ENCODE results near the gene TGFBR3. TPM values are rescaled to one million over a fixed set of nuclear protein-coding genes. Genes with fewer than 3 reads are reported as not detected.

Gene TGFBR3
- total RNA-seq, 4 donors from 2014 or later, result 16.3 to 90.0 (median 54.7) TPM

GRCh38 chr1:91750398-91750996 lies 135.5 kb downstream of the TGFBR3 start:
- peak overlapping the region; percentile 1 to 56 (median 34) for H3K27ac ChIP-seq

GRCh38 chr1:91749788-91750231 lies 136.1 kb downstream of the TGFBR3 start:
- Histone ChIP-seq H3K9me3 (no peaks in the 10 kb centered on the region), H3K36me3 (no peaks in the 10 kb centered on the region), H3K27me3 (no peaks in the 10 kb centered on the region), H3K4me1 (no peaks in the 10 kb centered on the region), H3K27ac (peak overlapping the region in 3 of 4 donors; percentile 1 to 56 (median 47)), H3K4me3 (no peak overlapping the region)
- DNase-seq, result no peak
- TF ChIP-seq CTCF (IDR thresholded peaks at IDR 0.05) (no peak), POLR2A (IDR thresholded peaks at IDR 0.05) (no peak)

More at GRCh38 chr1:91750398-91750996, 135.5 kb downstream of the TGFBR3 start:
- no peaks in the 10 kb centered on the region for H3K9me3 ChIP-seq
- H3K4me3 ChIP-seq, result no peak overlapping the region
- H3K36me3 ChIP-seq, result no peaks in the 10 kb centered on the region
- no peaks in the 10 kb centered on the region for H3K4me1 ChIP-seq
- no peak for DNase-seq
- TF ChIP-seq POLR2A (IDR thresholded peaks at IDR 0.05) (no peak), CTCF (IDR thresholded peaks at IDR 0.05) (no peak)
- no peaks in the 10 kb centered on the region for H3K27me3 ChIP-seq

- Histone ChIP-seq H3K27me3 (no peaks in the 10 kb centered on the region), H3K27ac (no peak overlapping the region), H3K4me3 (no peak overlapping the region), H3K9me3 (no peaks in the 10 kb centered on the region), H3K36me3 (no peaks in the 10 kb centered on the region), H3K4me1 (peaks cover 0 to 7% (median 0%) of the 10 kb centered on the region in 4 donors)
- DNase-seq, result no peak
- no peak for TF ChIP-seq POLR2A (IDR thresholded peaks at IDR 0.05)
- no peak for TF ChIP-seq CTCF (IDR thresholded peaks at IDR 0.05)
These were observed 138.3 kb downstream of the TGFBR3 start for GRCh38 chr1:91747666-91748065.

- no peak for DNase-seq
- Histone ChIP-seq H3K27me3 (no peaks in the 10 kb centered on the region), H3K27ac (peak overlapping the region in 2 of 4 donors; percentile 23), H3K4me1 (peaks cover 0 to 7% (median 0%) of the 10 kb centered on the region in 4 donors), H3K4me3 (no peak overlapping the region), H3K36me3 (no peaks in the 10 kb centered on the region), H3K9me3 (no peaks in the 10 kb centered on the region)
- TF ChIP-seq CTCF (IDR thresholded peaks at IDR 0.05), result no peak
- TF ChIP-seq POLR2A (IDR thresholded peaks at IDR 0.05), result no peak
These were observed 139.1 kb downstream of the TGFBR3 start for GRCh38 chr1:91746728-91747338.

GRCh38 chr1:91745640-91746373 lies 140.1 kb downstream of the TGFBR3 start:
- H3K36me3 ChIP-seq, result no peaks in the 10 kb centered on the region
- TF ChIP-seq CTCF (IDR thresholded peaks at IDR 0.05), result no peak
- TF ChIP-seq POLR2A (IDR thresholded peaks at IDR 0.05), result no peak
- H3K4me3 ChIP-seq, result no peak overlapping the region
- DNase-seq, result no peak
- no peaks in the 10 kb centered on the region for H3K27me3 ChIP-seq
- H3K4me1 ChIP-seq, result peaks cover 0 to 7% (median 0%) of the 10 kb centered on the region in 4 donors
- peak overlapping the region in 1 of 4 donors; percentile 23 for H3K27ac ChIP-seq
- H3K9me3 ChIP-seq, result no peaks in the 10 kb centered on the region

Measured in Peyer's patch (tissue), 4 donors.